Measurements from ENCODE around the gene SUOX. TPM values are rescaled to one million over a fixed set of nuclear protein-coding genes. Genes with fewer than 3 reads are reported as not detected.
"Not testable (repeated sequence)": the region's sequence is repeated elsewhere in the genome, so short reads cannot be mapped to it uniquely, and the experiment has no call there.

Gene SUOX
- total RNA-seq, 1 experiment from 2014 or later: 11.0 TPM

- H3K4me1 ChIP-seq (ENCODE audit: low read length): peaks cover 15% of the 10 kb centered on the region
- H4K20me1 ChIP-seq (ENCODE audit: insufficient read depth, low read depth, low read length): no peaks in the 10 kb centered on the region
- H3K4me2 ChIP-seq (ENCODE audit: low read depth, low read length, poor library complexity, severe bottlenecking): no peak overlapping the region
- H3K79me2 ChIP-seq (ENCODE audit: low read length): no peaks in the 10 kb centered on the region
- no peak overlapping the region for H3K27ac ChIP-seq (ENCODE audit: low read length)
- H3K27me3 ChIP-seq (ENCODE audit: low read length): no peaks in the 10 kb centered on the region
- H3K9me2 ChIP-seq (replicated peaks; ENCODE audit: insufficient read depth, low read length): no peaks in the 10 kb centered on the region
- no peaks in the 10 kb centered on the region for H3K36me3 ChIP-seq (ENCODE audit: insufficient read depth, low read length)
- H2AFZ ChIP-seq (ENCODE audit: low read length): no peak overlapping the region
- H3K4me3 ChIP-seq (ENCODE audit: low read length): no peak overlapping the region
- H3K9me3 ChIP-seq (ENCODE audit: low read length): no peaks in the 10 kb centered on the region
- no peak overlapping the region for H3K9ac ChIP-seq (ENCODE audit: low read length)
- DNase-seq: no peak
These were observed 37.7 kb downstream of the SUOX start for GRCh38 chr12:56034586-56035332.

GRCh38 chr12:56037161-56037560 lies 40.1 kb downstream of the SUOX start:
- Histone ChIP-seq H3K4me3 (ENCODE audit: low read length) (no peak overlapping the region), H2AFZ (ENCODE audit: low read length) (no peak overlapping the region), H3K27me3 (ENCODE audit: low read length) (no peaks in the 10 kb centered on the region), H3K4me2 (ENCODE audit: low read depth, low read length, poor library complexity, severe bottlenecking) (no peak overlapping the region), H4K20me1 (ENCODE audit: insufficient read depth, low read depth, low read length) (no peaks in the 10 kb centered on the region), H3K27ac (ENCODE audit: low read length) (no peak overlapping the region), H3K36me3 (ENCODE audit: insufficient read depth, low read length) (no peaks in the 10 kb centered on the region), H3K9ac (ENCODE audit: low read length) (no peak overlapping the region), H3K9me2 (replicated peaks; ENCODE audit: insufficient read depth, low read length) (no peaks in the 10 kb centered on the region), H3K4me1 (ENCODE audit: low read length) (peaks cover 24% of the 10 kb centered on the region), H3K9me3 (ENCODE audit: low read length) (no peaks in the 10 kb centered on the region), H3K79me2 (ENCODE audit: low read length) (peaks cover 10% of the 10 kb centered on the region)
- no peak for DNase-seq

GRCh38 chr12:56038022-56038655 lies 41.1 kb downstream of the SUOX start:
- Histone ChIP-seq H4K20me1 (ENCODE audit: insufficient read depth, low read depth, low read length) (peaks cover 7% of the 10 kb centered on the region), H3K9me2 (replicated peaks; ENCODE audit: insufficient read depth, low read length) (no peaks in the 10 kb centered on the region), H3K4me3 (ENCODE audit: low read length) (no peak overlapping the region), H2AFZ (ENCODE audit: low read length) (no peak overlapping the region), H3K9me3 (ENCODE audit: low read length) (no peaks in the 10 kb centered on the region), H3K27me3 (ENCODE audit: low read length) (no peaks in the 10 kb centered on the region), H3K4me2 (ENCODE audit: low read depth, low read length, poor library complexity, severe bottlenecking) (no peak overlapping the region), H3K27ac (ENCODE audit: low read length) (no peak overlapping the region), H3K9ac (ENCODE audit: low read length) (no peak overlapping the region), H3K36me3 (ENCODE audit: insufficient read depth, low read length) (peaks cover 6% of the 10 kb centered on the region), H3K4me1 (ENCODE audit: low read length) (peaks cover 28% of the 10 kb centered on the region), H3K79me2 (ENCODE audit: low read length) (peaks cover 19% of the 10 kb centered on the region)
- no peak for DNase-seq

GRCh38 chr12:56040151-56040550 lies 43.1 kb downstream of the SUOX start:
- H3K4me2 ChIP-seq (ENCODE audit: low read depth, low read length, poor library complexity, severe bottlenecking): peak overlapping the region; percentile 97
- H4K20me1 ChIP-seq (ENCODE audit: insufficient read depth, low read depth, low read length): peaks cover 15% of the 10 kb centered on the region
- no peaks in the 10 kb centered on the region for H3K9me2 ChIP-seq (replicated peaks; ENCODE audit: insufficient read depth, low read length)
- H3K79me2 ChIP-seq (ENCODE audit: low read length): peaks cover 24% of the 10 kb centered on the region
- H3K4me1 ChIP-seq (ENCODE audit: low read length): peaks cover 39% of the 10 kb centered on the region
- no peaks in the 10 kb centered on the region for H3K9me3 ChIP-seq (ENCODE audit: low read length)
- no peak overlapping the region for H3K9ac ChIP-seq (ENCODE audit: low read length)
- H3K27ac ChIP-seq (ENCODE audit: low read length): no peak overlapping the region
- H2AFZ ChIP-seq (ENCODE audit: low read length): no peak overlapping the region
- H3K36me3 ChIP-seq (ENCODE audit: insufficient read depth, low read length): peaks cover 23% of the 10 kb centered on the region
- H3K4me3 ChIP-seq (ENCODE audit: low read length): no peak overlapping the region
- H3K27me3 ChIP-seq (ENCODE audit: low read length): no peaks in the 10 kb centered on the region
- DNase-seq: no peak

GRCh38 chr12:56040963-56041551 lies 44.0 kb downstream of the SUOX start:
- Histone ChIP-seq H3K4me1 (ENCODE audit: low read length) (peaks cover 39% of the 10 kb centered on the region), H3K9ac (ENCODE audit: low read length) (peak overlapping the region; percentile 77), H3K4me3 (ENCODE audit: low read length) (peak overlapping the region; percentile 81), H2AFZ (ENCODE audit: low read length) (peak overlapping the region; percentile 67; the same call in 1 of the 2 replicates), H4K20me1 (ENCODE audit: insufficient read depth, low read depth, low read length) (peaks cover 15% of the 10 kb centered on the region), H3K27me3 (ENCODE audit: low read length) (no peaks in the 10 kb centered on the region), H3K36me3 (ENCODE audit: insufficient read depth, low read length) (peaks cover 23% of the 10 kb centered on the region), H3K27ac (ENCODE audit: low read length) (peak overlapping the region; percentile 73), H3K9me2 (replicated peaks; ENCODE audit: insufficient read depth, low read length) (no peaks in the 10 kb centered on the region), H3K4me2 (ENCODE audit: low read depth, low read length, poor library complexity, severe bottlenecking) (peak overlapping the region; percentile 97), H3K9me3 (ENCODE audit: low read length) (no peaks in the 10 kb centered on the region), H3K79me2 (ENCODE audit: low read length) (peaks cover 24% of the 10 kb centered on the region)
- DNase-seq: no peak

- H3K9me3 ChIP-seq (ENCODE audit: low read length): no peaks in the 10 kb centered on the region
- peak within 1 kb of the TSS; percentile 81 for H3K4me3 ChIP-seq (ENCODE audit: low read length)
- peaks cover 44% of the 10 kb centered on the region for H3K4me1 ChIP-seq (ENCODE audit: low read length)
These were observed 44.7 kb downstream of the SUOX start, which contains the start of gene RPS26 for GRCh38 chr12:56041552-56042429. Gene RPS26, plus strand, starts transcription at chr12:56041918. Its CDS starts 249 bp downstream, at chr12:56042167.

GRCh38 chr12:56042430-56042813 lies 45.3 kb downstream of the SUOX start:
- peaks cover 24% of the 10 kb centered on the region for H3K79me2 ChIP-seq (ENCODE audit: low read length)
- peak overlapping the region; percentile 92 for H3K4me2 ChIP-seq (ENCODE audit: low read depth, low read length, poor library complexity, severe bottlenecking)
- H3K9ac ChIP-seq (ENCODE audit: low read length): peak overlapping the region; percentile 93
- H3K4me3 ChIP-seq (ENCODE audit: low read length): peak overlapping the region; percentile 76
- not testable (repeated sequence) for H3K27me3 ChIP-seq (ENCODE audit: low read length); H3K9me2 ChIP-seq (replicated peaks; ENCODE audit: insufficient read depth, low read length); H2AFZ ChIP-seq (ENCODE audit: low read length); H3K9me3 ChIP-seq (ENCODE audit: low read length)
- peaks cover 23% of the 10 kb centered on the region for H3K36me3 ChIP-seq (ENCODE audit: insufficient read depth, low read length)
- peaks cover 42% of the 10 kb centered on the region for H3K4me1 ChIP-seq (ENCODE audit: low read length)
- peak overlapping the region; percentile 79 for H3K27ac ChIP-seq (ENCODE audit: low read length)
- peak; percentile 56 for DNase-seq
- peaks cover 15% of the 10 kb centered on the region for H4K20me1 ChIP-seq (ENCODE audit: insufficient read depth, low read depth, low read length)

More at GRCh38 chr12:56041552-56042429, 44.7 kb downstream of the SUOX start, which contains the start of gene RPS26:
- peak; percentile 99 for DNase-seq
- peaks cover 15% of the 10 kb centered on the region for H4K20me1 ChIP-seq (ENCODE audit: insufficient read depth, low read depth, low read length)
- H3K79me2 ChIP-seq (ENCODE audit: low read length): peaks cover 24% of the 10 kb centered on the region
- peak within 1 kb of the TSS; percentile 93 for H3K9ac ChIP-seq (ENCODE audit: low read length)
- H3K4me2 ChIP-seq (ENCODE audit: low read depth, low read length, poor library complexity, severe bottlenecking): peak within 1 kb of the TSS; percentile 97
- H3K27me3 ChIP-seq (ENCODE audit: low read length): no peaks in the 10 kb centered on the region
- H3K27ac ChIP-seq (ENCODE audit: low read length): peak within 1 kb of the TSS; percentile 79
- peaks cover 23% of the 10 kb centered on the region for H3K36me3 ChIP-seq (ENCODE audit: insufficient read depth, low read length)
- no peaks in the 10 kb centered on the region for H3K9me2 ChIP-seq (replicated peaks; ENCODE audit: insufficient read depth, low read length)
- H2AFZ ChIP-seq (ENCODE audit: low read length): peak within 1 kb of the TSS; percentile 98

Measured in Karpas-422 (cell line).